B cell (primary cell): ENCODE data around the gene ZNF445.

Source experiments
- CTCF ChIP-seq: fragments of 200-600 bp; IDR thresholded peaks from one replicate; pipeline ENCODE4 v1.8.0; 2022; ENCODE audit warnings: antibody characterized with exemption, mild to moderate bottlenecking
- EZH2 ChIP-seq: IDR thresholded peaks from 2 replicates; pipeline ENCODE4 v1.6.1; 2012; ENCODE audit warnings: borderline replicate concordance, low read depth, mild to moderate bottlenecking, moderate library complexity, low read length; ENCODE audit not compliant: insufficient read depth, poor library complexity, severe bottlenecking

GRCh38 chr3:44506961-44507360, 29.5 kb upstream of the ZNF445 start:
- TF ChIP-seq CTCF (no peak), EZH2 (no peak)
